ENCODE measurements around the gene ACTL7A. TPM values are rescaled to one million over a fixed set of nuclear protein-coding genes. Genes with fewer than 3 reads are reported as not detected.

The ACTL7A gene
- total and polyA plus RNA-seq, 2 experiments from 2014 or later: not detected

- H3K4me3 Mint-ChIP-seq: no peak overlapping the region
- Histone ChIP-seq H3K4me2 (no peak overlapping the region), H3F3A (replicated peaks; ENCODE audit: low read depth) (no peaks in the 10 kb centered on the region), H3K36me3 (ENCODE audit: insufficient read depth) (no peaks in the 10 kb centered on the region), H3K9me2 (ENCODE audit: insufficient read depth) (no peaks in the 10 kb centered on the region), H2AFZ (no peak overlapping the region), H4K20me1 (replicated peaks; ENCODE audit: insufficient read depth) (no peaks in the 10 kb centered on the region), H3K27ac (ENCODE audit: low read depth) (no peak overlapping the region), H3K27me3 (ENCODE audit: insufficient read depth) (no peaks in the 10 kb centered on the region), H3K4me3 (no peak overlapping the region), H3K4me1 (ENCODE audit: insufficient read depth) (no peaks in the 10 kb centered on the region), H3K79me2 (replicated peaks; ENCODE audit: insufficient read depth) (no peaks in the 10 kb centered on the region)
- ATAC-seq (no peak), DNase-seq (ENCODE audit: low spot score) (no peak)
- no peak for TF ChIP-seq NANOG (IDR thresholded peaks at IDR 0.05; ENCODE audit: borderline replicate concordance)
- TF ChIP-seq ZNF331 (CRISPR knock-in tag; IDR thresholded peaks at IDR 0.05; ENCODE audit: low read depth): no peak
- TF ChIP-seq ETS1 (IDR thresholded peaks at IDR 0.05): no peak
- no peak for TF ChIP-seq EZH2phosphoT487 (IDR thresholded peaks at IDR 0.05; ENCODE audit: unreplicated experiment)
- TF ChIP-seq JUNB (IDR thresholded peaks at IDR 0.05; ENCODE audit: unreplicated experiment): no peak
- TF ChIP-seq STAT1 (IDR thresholded peaks at IDR 0.05; ENCODE audit: unreplicated experiment): no peak
- TF ChIP-seq POLR2AphosphoS5 (IDR thresholded peaks at IDR 0.05; ENCODE audit: low read depth): no peak
- TF ChIP-seq EZH2 (IDR thresholded peaks at IDR 0.05; ENCODE audit: low read depth, unreplicated experiment): no peak
- H3K27me3 Mint-ChIP-seq (ENCODE audit: insufficient read depth, low read depth, poor library complexity): peaks cover 7% of the 10 kb centered on the region
- no peaks in the 10 kb centered on the region for H3K9me3 Mint-ChIP-seq
- H3K4me1 Mint-ChIP-seq: no peaks in the 10 kb centered on the region
- no peaks in the 10 kb centered on the region for H3K36me3 Mint-ChIP-seq (ENCODE audit: low read depth)
- no peak overlapping the region for H3K27ac Mint-ChIP-seq
Observed at GRCh38 chr9:108854641-108855528, 7.2 kb upstream of the ACTL7A start.

- Mint-ChIP-seq H3K4me3 (no peak overlapping the region), H3K36me3 (ENCODE audit: low read depth) (no peaks in the 10 kb centered on the region)
- H3K4me2 ChIP-seq: no peak overlapping the region
Observed at GRCh38 chr9:108855529-108855886, 6.6 kb upstream of the ACTL7A start.

DNA sequence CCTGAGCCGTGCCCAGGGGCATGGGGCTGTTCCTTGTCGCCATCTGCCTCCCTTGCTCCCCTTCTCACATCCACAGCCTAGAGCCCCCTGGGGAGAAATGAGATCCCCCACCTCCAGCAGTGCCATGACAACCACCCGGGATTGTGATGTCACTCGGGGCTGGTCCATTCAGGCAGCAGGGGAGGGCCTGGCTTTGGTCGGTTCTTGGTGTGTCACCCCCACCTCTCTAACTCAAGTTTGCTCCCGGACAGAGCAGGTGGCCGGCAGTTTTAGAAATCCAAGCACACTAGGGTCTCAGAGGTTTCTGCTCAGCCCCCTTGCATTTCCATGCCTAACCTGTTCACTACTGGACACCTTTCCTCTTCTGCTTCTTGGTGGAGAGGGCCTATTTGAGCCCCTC, 6.2 kb upstream of the ACTL7A start, which contains the start of gene ACTL7B:
ACTL7B (minus strand) TSS at position 99 of the 400 bp plus-strand sequence; CDS start at position 43, 56 bp downstream.
- DNase-seq (ENCODE audit: low spot score) (no peak), ATAC-seq (no peak)
- Mint-ChIP-seq H3K4me3 (no peak within 1 kb of the TSS), H3K27me3 (ENCODE audit: insufficient read depth, low read depth, poor library complexity) (peaks cover 7% of the 10 kb centered on the region), H3K27ac (no peak within 1 kb of the TSS), H3K9me3 (no peaks in the 10 kb centered on the region), H3K36me3 (ENCODE audit: low read depth) (no peaks in the 10 kb centered on the region), H3K4me1 (no peaks in the 10 kb centered on the region)
- H3F3A ChIP-seq (replicated peaks; ENCODE audit: low read depth): no peaks in the 10 kb centered on the region
- H4K20me1 ChIP-seq (replicated peaks; ENCODE audit: insufficient read depth): no peaks in the 10 kb centered on the region
- H3K79me2 ChIP-seq (replicated peaks; ENCODE audit: insufficient read depth): no peaks in the 10 kb centered on the region
- no peak within 1 kb of the TSS for H3K4me2 ChIP-seq
- H2AFZ ChIP-seq: no peak within 1 kb of the TSS
- H3K27ac ChIP-seq (ENCODE audit: low read depth): no peak within 1 kb of the TSS
- no peaks in the 10 kb centered on the region for H3K4me1 ChIP-seq (ENCODE audit: insufficient read depth)
- no peaks in the 10 kb centered on the region for H3K9me2 ChIP-seq (ENCODE audit: insufficient read depth)
- H3K4me3 ChIP-seq: no peak within 1 kb of the TSS
- H3K36me3 ChIP-seq (ENCODE audit: insufficient read depth): no peaks in the 10 kb centered on the region
- H3K27me3 ChIP-seq (ENCODE audit: insufficient read depth): no peaks in the 10 kb centered on the region
- no peak for TF ChIP-seq ZNF114 (CRISPR knock-in tag; IDR thresholded peaks at IDR 0.05)
- no peak for TF ChIP-seq ETS1 (IDR thresholded peaks at IDR 0.05)
- no peak for TF ChIP-seq REST (IDR thresholded peaks at IDR 0.05; ENCODE audit: unreplicated experiment)
- TF ChIP-seq CREB1 (CRISPR knock-in tag; IDR thresholded peaks at IDR 0.05; ENCODE audit: low read depth): no peak
- no peak for TF ChIP-seq POLR2AphosphoS5 (IDR thresholded peaks at IDR 0.05; ENCODE audit: low read depth)

More at GRCh38 chr9:108855529-108855886, 6.6 kb upstream of the ACTL7A start:
- Histone ChIP-seq H3K27ac (ENCODE audit: low read depth) (no peak overlapping the region), H3K79me2 (replicated peaks; ENCODE audit: insufficient read depth) (no peaks in the 10 kb centered on the region), H2AFZ (no peak overlapping the region), H3F3A (replicated peaks; ENCODE audit: low read depth) (no peaks in the 10 kb centered on the region), H3K4me1 (ENCODE audit: insufficient read depth) (no peaks in the 10 kb centered on the region), H3K27me3 (ENCODE audit: insufficient read depth) (no peaks in the 10 kb centered on the region), H4K20me1 (replicated peaks; ENCODE audit: insufficient read depth) (no peaks in the 10 kb centered on the region), H3K4me3 (no peak overlapping the region), H3K36me3 (ENCODE audit: insufficient read depth) (no peaks in the 10 kb centered on the region), H3K9me2 (ENCODE audit: insufficient read depth) (no peaks in the 10 kb centered on the region)
- no peak for DNase-seq (ENCODE audit: low spot score)
- H3K27ac Mint-ChIP-seq: no peak overlapping the region
- TF ChIP-seq STAT1 (IDR thresholded peaks at IDR 0.05; ENCODE audit: unreplicated experiment) (no peak), EZH2 (IDR thresholded peaks at IDR 0.05; ENCODE audit: low read depth, unreplicated experiment) (no peak)
- H3K9me3 Mint-ChIP-seq: no peaks in the 10 kb centered on the region
- H3K27me3 Mint-ChIP-seq (ENCODE audit: insufficient read depth, low read depth, poor library complexity): peaks cover 7% of the 10 kb centered on the region
- ATAC-seq: no peak
- H3K4me1 Mint-ChIP-seq: no peaks in the 10 kb centered on the region
